GM23248 (cell line): Measurements from ENCODE around the gene NAA80.

Experiments
- EZH2 ChIP-seq: fragments of 200-600 bp; sonication (generic); IDR thresholded peaks from 2 replicates; pipeline ENCODE4 v1.6.1; 2018; ENCODE audit warnings: antibody characterized with exemption, mild to moderate bottlenecking; ENCODE audit not compliant: insufficient read depth, poor library complexity, severe bottlenecking
- EZH2phosphoT487 ChIP-seq: fragments of 200-600 bp; sonication (generic); IDR thresholded peaks from 2 replicates; pipeline ENCODE4 v1.6.1; 2018; ENCODE audit warnings: antibody characterized with exemption, moderate library complexity, mild to moderate bottlenecking, low read depth; ENCODE audit not compliant: insufficient read depth

- TF ChIP-seq EZH2 = no peak
- TF ChIP-seq EZH2phosphoT487 = no peak
Observed at GRCh38 chr3:50267280-50267913, 31.8 kb downstream of the NAA80 start.
